Activated CD8-positive, alpha-beta memory T cell treated with anti-CD3 and anti-CD28 coated beads for 24 hours (primary cell): ENCODE measurements around the gene SLC25A33.
A peak's percentile ranks its signal among the peaks of the same experiment; 100 is the strongest.
"Not testable (repeated sequence)": the region's sequence is repeated elsewhere in the genome, so short reads cannot be mapped to it uniquely, and the experiment has no call there.

Experiments
- DNase-seq: peaks from one replicate; pipeline ENCODE4 v3.0.0-alpha.2; 2020

Gene SLC25A33

DNA sequence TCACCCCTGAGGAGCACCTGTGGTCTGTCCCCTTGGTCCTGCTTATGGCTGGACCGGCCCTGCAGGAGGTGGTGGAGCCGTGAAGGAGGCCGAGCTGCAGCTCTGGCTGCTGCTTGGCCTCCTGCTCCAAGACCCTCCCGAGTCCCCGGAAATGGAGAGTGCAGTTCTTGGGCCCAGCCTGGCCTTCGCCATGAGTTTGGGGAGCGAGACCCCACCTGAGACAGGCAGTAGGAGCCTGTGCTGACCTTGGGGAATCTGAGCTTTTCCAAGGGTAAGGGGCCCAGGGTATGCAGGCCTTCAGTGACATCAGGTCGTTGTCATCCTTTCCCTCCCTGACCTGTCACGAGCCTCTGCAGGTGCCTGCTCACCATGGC lies 63.5 kb downstream of the SLC25A33 start:
- no peak for DNase-seq

GRCh38 chr1:9603307-9603706 lies 64.0 kb downstream of the SLC25A33 start:
- no peak for DNase-seq

DNA sequence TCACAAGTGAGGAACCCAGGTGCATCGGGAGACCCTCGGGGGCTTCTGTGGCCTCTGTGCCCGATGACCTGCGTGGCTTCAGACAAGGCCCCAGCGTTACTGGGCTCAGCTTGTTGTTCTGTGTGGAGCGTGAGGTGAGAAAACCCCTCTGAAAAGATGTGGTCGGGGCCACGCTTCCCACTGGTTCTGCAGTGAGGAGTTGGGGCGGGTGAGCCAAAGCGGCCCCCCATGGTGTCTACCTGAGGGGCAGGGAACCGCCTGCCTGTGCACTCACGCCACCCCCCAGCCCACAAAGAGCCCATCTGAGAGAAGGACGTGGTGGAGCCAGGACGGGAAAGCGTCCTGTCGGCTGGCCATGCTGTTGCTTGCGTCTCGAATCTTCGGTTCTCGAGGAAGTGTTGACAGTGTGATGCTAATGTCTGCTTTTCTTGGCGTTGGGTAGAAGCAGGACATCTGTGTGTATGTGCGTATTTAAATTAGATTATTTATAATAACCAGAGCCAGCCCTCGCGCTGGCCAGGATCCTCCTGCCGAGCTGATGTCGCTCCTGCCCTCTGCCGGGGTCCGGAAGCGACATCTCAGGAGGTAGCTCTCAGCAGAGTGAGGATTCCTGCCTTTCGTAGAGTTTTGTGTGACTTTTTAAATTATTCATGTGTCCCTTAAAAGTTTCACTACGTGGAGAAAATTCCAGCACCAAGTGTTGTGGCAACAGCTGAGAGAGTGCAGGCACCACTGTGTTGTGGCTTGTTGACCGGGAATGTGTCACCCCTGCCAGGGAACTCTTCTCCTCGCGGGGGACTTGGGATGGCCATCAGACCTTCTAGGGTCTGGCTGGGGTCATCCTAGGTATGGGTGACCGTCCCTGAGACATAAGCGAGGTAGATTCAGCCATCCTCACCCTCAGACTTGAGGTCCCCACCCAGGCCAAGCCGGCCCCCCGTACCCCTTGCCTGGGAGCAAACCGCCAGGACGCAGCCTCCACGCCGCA lies 64.8 kb downstream of the SLC25A33 start:
- DNase-seq, result no peak

DNA sequence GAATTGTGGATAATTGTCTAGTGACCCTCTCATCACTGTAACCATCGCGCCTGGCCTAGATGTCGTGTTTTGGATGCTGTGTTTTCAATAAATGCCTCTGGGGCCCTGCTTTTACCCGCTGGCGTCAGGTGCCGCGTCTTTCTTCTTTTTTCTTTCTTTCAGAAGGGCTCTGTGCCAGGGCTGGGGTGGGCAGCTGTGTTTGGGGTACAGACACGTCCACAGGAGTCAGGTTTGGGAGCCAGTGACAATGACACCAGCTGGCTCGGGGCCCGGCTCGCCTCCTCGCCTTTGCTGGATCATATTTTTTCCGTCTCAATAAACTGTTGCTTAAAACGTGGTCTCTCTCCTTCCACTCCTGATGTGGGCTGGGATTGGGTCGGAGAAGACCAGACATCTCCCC lies 65.6 kb downstream of the SLC25A33 start:
- no peak for DNase-seq

DNA sequence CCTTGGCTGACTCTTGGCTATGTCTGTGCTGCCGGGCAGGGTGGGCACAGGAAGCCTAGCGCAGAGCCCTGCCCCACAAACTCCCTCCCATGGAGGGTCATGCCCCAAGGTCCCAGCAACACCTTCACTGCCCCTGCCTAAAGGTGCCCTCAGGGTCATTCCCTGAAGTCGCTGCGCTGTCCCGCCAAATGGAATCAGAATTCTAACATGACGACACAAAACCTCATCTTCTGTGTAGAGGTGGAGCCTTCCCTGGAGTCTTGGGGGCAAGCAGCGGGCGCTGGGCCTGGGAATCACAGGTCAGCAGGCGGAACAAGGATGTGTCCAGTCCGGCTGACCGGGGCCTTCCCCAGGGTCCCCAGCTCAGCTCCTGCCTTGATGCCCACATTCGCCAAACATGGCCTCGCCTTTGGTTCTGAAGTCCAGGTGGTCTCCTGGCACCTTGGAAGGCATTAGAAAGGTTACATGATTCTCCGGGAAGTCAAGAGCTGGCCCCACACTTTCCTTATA lies 66.7 kb downstream of the SLC25A33 start:
- no peak for DNase-seq

DNA sequence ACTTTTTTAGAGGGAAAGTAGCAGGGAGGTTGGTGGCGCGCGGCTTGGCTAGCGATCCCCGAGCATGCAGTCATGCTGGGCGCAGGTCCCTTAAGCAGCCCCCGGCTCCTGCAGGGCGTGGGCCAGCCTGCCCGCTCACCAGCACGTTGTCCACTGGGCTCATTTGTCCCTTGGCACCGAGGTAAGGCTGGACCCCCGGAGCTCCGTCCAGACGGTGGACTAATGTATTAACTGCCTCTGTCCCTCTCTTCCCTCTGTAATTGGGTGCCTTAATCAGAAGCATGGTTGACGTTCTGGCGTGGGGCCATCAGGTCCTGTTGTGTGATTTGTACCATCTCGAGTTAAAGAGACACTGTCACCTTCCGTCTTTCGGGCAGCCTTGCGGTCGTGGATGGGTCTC lies 67.2 kb downstream of the SLC25A33 start:
- DNase-seq, result no peak

- DNase-seq, result no peak
Measured at GRCh38 chr1:9606948-9607347, 67.7 kb downstream of the SLC25A33 start.

DNA sequence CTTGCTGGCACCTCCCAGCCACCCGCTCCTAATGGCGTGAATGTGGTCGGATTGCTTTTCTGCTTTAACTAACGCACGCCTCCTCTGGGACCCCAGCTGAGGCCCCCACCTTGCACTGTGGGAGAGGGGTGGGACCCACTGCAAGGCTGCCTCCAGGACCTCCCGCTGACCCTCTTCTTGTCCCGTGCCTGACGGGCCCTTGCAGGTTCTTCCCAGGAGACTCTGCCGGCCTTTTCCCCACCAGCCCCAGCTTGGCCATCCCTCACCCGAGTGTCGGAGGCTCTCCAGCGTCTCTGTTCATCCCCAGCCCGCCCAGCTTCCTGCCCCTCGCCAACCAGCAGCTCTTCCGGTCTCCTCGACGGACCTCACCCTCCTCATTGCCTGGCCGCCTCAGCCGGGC lies 68.1 kb downstream of the SLC25A33 start:
- no peak for DNase-seq

GRCh38 chr1:9609998-9610397 lies 70.7 kb downstream of the SLC25A33 start:
- DNase-seq, result no peak

DNA sequence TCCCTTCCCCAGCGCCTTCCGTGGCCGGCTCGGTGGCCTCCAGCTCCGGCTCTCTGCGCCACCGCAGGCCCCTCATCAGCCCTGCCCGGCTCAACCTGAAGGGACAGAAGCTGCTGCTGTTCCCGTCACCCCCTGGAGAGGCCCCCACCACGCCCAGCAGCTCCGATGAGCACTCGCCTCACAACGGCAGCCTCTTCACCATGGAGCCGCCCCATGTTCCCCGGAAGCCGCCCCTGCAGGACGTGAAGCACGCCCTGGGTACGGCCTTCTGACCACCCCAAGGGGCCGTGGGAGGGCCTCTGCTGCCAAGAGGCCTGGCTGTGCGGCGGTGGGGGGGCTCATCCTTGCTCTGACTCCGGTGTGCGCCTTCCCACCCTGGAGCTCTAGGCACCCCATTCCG lies 71.3 kb downstream of the SLC25A33 start:
- DNase-seq, result no peak

DNA sequence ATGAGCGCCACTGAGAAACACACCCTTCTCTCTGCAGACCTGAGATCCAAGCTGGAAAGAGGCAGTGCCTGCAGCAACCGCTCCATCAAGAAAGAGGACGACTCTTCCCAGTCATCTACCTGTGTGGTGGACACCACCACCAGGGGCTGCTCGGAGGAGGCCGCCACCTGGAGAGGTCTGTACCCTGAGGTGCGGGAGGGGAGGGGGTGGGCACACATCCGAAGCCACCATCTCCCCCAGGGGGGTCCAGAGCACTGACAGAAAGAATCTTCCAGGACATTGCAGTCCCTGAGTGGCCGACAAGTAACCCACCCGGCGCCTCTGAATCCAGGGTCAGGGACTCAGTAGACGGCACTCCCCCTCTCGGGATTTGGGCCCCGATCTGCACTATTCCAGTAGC lies 72.5 kb downstream of the SLC25A33 start:
- DNase-seq, result no peak

GRCh38 chr1:9612162-9612845 lies 73.0 kb downstream of the SLC25A33 start:
- DNase-seq, result no peak

GRCh38 chr1:9612871-9613624 lies 73.8 kb downstream of the SLC25A33 start:
- DNase-seq, result no peak

DNA sequence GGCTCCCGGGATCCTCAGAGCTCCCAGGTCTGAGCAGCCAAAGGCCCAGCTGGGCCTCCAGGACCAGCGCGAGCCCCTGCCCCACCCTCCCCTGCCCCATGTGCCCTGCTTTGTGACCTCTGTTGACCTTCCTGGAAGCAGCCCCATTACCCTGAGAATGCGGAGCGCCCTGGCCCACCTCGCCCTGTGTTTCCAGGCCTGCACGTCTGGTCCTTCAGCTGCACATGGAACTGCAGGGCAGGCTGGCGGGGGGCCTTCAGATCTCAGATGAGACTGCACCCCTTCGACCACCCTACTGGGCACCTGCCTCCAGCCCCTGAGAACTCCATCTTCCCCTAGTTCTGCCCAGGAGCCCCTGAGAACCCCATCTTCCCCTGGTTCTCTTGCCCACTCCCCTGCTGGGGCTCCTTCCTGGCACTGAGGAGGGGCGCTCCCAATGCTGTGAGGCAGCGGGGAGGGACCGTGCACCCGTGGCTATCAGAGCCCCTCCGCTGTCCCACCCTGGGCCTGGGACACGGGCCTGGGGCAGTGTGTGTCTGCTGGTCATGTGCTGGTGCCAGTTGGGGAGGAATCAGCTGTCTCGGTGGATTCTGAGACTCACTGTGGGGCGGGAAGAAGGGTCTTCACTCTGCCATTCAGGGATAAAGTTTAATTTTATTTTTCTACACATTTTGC lies 74.5 kb downstream of the SLC25A33 start:
- DNase-seq, result no peak

DNA sequence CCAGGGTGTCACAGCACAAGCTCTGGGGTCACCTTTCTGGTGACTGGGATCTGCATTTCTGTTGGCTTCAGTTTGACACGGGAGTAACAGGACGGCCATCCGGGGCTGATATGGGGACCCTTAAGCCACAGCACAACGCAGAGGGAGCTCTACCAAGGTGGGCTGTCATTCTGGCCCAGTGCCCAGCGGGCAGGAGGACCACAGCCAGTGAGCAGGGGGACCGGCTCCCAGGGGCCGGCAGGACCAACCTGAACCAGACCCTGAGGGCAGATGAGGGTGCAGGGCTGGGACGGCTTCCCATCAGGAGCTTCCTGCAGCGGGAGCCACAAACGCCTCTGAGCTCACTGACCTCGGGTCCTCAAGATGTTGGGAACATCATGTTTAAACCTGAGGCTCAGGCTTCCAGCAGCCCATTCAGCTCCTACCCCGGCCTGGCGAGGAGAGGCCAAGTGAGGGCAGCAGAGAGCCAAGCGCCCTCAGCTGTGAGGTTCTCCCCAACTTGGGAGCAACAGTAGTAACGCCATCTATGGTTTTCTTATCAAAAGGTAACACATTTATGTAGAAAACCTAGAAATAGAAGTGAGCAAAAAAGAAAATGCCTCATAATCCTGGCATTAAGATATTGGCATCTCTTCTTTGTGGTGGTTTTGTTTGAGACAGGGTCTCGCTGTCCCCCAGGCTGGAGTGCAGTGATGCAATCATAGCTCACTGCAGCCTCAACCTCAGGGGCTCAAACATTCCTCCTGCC lies 76.2 kb downstream of the SLC25A33 start:
- peak; percentile 77 for DNase-seq

DNA sequence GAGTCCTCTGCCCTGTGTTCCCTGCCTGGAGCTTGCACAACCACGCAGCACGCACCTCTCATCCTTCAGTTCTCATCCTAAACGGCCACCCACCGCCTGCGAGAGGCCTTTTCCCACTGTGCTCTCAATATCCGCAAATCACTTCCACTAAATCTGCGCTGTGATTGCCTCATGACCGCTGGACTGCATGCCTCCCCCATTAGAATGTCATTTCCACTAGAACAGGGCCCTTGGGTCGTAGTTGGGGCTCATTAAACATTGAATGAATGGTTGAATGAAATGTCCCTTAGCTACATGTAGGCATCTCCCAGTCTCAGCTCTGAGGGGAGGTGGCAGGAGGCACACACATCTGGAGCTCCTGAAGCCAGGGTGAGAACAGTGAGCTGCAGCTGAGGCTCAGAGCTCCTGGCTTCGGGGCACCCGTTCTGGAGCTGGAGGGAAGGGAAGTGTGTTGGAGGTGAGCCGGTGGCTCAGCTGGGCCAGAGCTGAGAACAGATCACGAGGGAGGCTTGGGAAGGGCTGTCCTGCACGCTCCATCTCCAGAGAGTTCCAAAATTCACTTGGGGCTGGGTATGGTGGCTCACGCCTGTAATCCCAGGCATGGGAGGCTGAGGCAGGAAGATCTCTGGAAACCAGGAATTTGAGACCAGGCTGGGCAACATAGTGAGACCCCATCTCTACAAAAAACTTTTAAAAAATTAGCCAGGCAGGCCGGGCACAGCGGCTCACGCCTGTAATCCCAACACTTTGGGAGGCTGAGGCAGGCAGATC lies 79.8 kb downstream of the SLC25A33 start:
- no peak for DNase-seq

- DNase-seq, result no peak
Measured at GRCh38 chr1:9621032-9621431, 81.8 kb downstream of the SLC25A33 start.

GRCh38 chr1:9624081-9624480 lies 84.8 kb downstream of the SLC25A33 start:
- DNase-seq, result no peak

DNA sequence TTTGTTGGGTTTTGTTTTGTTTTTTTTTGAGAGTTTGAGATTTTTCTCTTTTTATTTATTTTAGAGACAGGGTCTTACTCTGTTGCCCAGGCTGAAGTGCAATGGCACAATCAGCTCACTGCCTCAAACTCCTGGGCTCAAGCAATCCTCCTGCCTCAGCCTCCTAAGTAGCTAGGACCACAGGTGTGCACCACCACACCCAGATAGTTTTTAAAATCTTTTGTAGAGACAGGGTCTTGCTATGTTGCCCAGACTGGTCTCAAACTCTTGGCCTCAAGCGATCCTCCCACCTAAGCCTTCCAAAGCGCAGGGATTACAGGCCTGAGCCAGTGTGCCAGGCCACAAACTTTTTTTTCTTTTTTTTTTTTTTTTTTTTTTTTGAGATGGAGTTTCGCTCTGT lies 85.8 kb downstream of the SLC25A33 start:
- not testable (repeated sequence) for DNase-seq

- peak; percentile 69 for DNase-seq
Measured at GRCh38 chr1:9626201-9626608, 86.9 kb downstream of the SLC25A33 start.
